H1 (cell line): ENCODE results near the gene LGALS4. TPM values are rescaled to one million over a fixed set of nuclear protein-coding genes. Genes with fewer than 3 reads are reported as not detected.

ENCODE experiments used
- CTCF ChIA-PET: fragments of 300-600 bp; sonication (Branson Sonifier 250); formaldehyde crosslinking; loops from one replicate; lab custom pipeline; 2021; ENCODE audit not compliant: partially characterized antibody; lab: Charles Lee
- POLR2A ChIA-PET: fragments of 300-600 bp; sonication (Branson Sonifier 250); formaldehyde crosslinking; loops from one replicate; lab custom pipeline; 2021; ENCODE audit warnings: inconsistent platforms; ENCODE audit not compliant: partially characterized antibody; lab: Charles Lee
- DNase-seq, 2 experiments: peaks; one replicate each; pipeline versions ENCODE4 v3.0.0 to v3.0.0-alpha.2; 2010 to 2022; ENCODE audit warnings: low spot score in 2 of 2, low read depth in 1 of 2, mixed read lengths in 1 of 2
- FAIRE-seq: peaks from 2 replicates; lab custom pipeline; 2011; peaks lifted over from hg19 to GRCh38; lab: Jason Lieb, UNC
- H2AFZ ChIP-seq: 2 replicates; pipeline ENCODE4 v1.8.1; 2012; ENCODE audit warnings: low read length, inconsistent platforms
- H2AK5ac ChIP-seq: 2 replicates; pipeline ENCODE4 v1.6.1; 2013; ENCODE audit warnings: low read depth, low read length
- H2BK120ac ChIP-seq: replicated peaks from 2 replicates; pipeline ENCODE3; 2013; ENCODE audit warnings: low read depth, low read length, inconsistent platforms
- H2BK12ac ChIP-seq: 2 replicates; pipeline ENCODE4 v1.6.1; 2013; ENCODE audit warnings: low read depth, low read length
- H2BK15ac ChIP-seq: 2 replicates; pipeline ENCODE4 v1.6.1; 2013; ENCODE audit warnings: low read length
- H2BK20ac ChIP-seq: 2 replicates; pipeline ENCODE4 v1.6.1; 2013; ENCODE audit warnings: low read length
- H2BK5ac ChIP-seq: 2 replicates; pipeline ENCODE4 v1.6.1; 2013; ENCODE audit warnings: low read depth, low read length
- H3K14ac ChIP-seq: 2 replicates; pipeline ENCODE4 v1.6.1; 2013; ENCODE audit warnings: inconsistent platforms; ENCODE audit not compliant: insufficient read length
- H3K18ac ChIP-seq: 2 replicates; pipeline ENCODE4 v1.6.1; 2013; ENCODE audit warnings: low read length; ENCODE audit errors: extremely low read depth
- H3K23ac ChIP-seq: 2 replicates; pipeline ENCODE4 v1.6.1; 2013; ENCODE audit warnings: inconsistent platforms; ENCODE audit not compliant: insufficient read length
- H3K23me2 ChIP-seq: 2 replicates; pipeline ENCODE4 v1.6.1; 2013; ENCODE audit warnings: low read depth, low read length
- H3K27ac ChIP-seq: 2 replicates; pipeline ENCODE4 v1.6.1; 2011; ENCODE audit warnings: low read depth, low read length, inconsistent platforms
- H3K27me3 ChIP-seq, 4 experiments: replicated peaks in 1 of 4; 1 replicate in 1 of 4; 2 replicates in 3 of 4; pipeline versions ENCODE4 v1.6.1 to v1.8.1; 2011 to 2013; ENCODE audit warnings: low read length in 3 of 4, mild to moderate bottlenecking in 3 of 4, inconsistent platforms in 2 of 4, mixed read lengths in 2 of 4, moderate library complexity in 1 of 4; ENCODE audit not compliant: control insufficient read depth in 3 of 4, insufficient read depth in 3 of 4; ENCODE audit errors: extremely low read depth in 1 of 4
- H3K36me3 ChIP-seq, 4 experiments: 2 replicates each; pipeline versions ENCODE4 v1.6.1 to v1.8.1; 2011 to 2013; ENCODE audit warnings: mild to moderate bottlenecking in 4 of 4, low read length in 3 of 4, moderate library complexity in 2 of 4, control low read depth in 1 of 4, inconsistent platforms in 1 of 4; ENCODE audit not compliant: insufficient read depth in 4 of 4, control insufficient read depth in 2 of 4
- H3K4ac ChIP-seq: replicated peaks from 2 replicates; pipeline ENCODE3; 2013; ENCODE audit warnings: low read length, low read depth, mixed read lengths, inconsistent platforms; ENCODE audit not compliant: insufficient read length
- H3K4me1 ChIP-seq, 4 experiments: replicated peaks in 1 of 4; 1 replicate in 1 of 4; 2 replicates in 3 of 4; pipeline versions ENCODE4 v1.6.1 to v1.8.1; 2011 to 2013; ENCODE audit warnings: low read length in 3 of 4, inconsistent platforms in 2 of 4, mixed read lengths in 1 of 4; ENCODE audit not compliant: insufficient read depth in 4 of 4, control insufficient read depth in 3 of 4
- H3K4me2 ChIP-seq, 2 experiments: 2 replicates each; pipeline versions ENCODE4 v1.6.1 to v1.8.1; 2011 to 2013; ENCODE audit warnings: low read depth in 2 of 2, low read length in 2 of 2, control low read depth in 1 of 2, inconsistent platforms in 1 of 2, mild to moderate bottlenecking in 1 of 2; ENCODE audit not compliant: insufficient read depth in 1 of 2
- H3K4me3 ChIP-seq, 4 experiments: fragments of 200-600, 300-600 bp in 1 of 4; sonication (generic), shearing (Covaris generic), sonication (Bioruptor Twin) in 1 of 4; 2 replicates each; pipeline versions ENCODE4 v1.5.1 to v1.8.1; 2011 to 2016; ENCODE audit warnings: low read length in 4 of 4, low read depth in 3 of 4, control low read depth in 2 of 4, inconsistent platforms in 2 of 4, mild to moderate bottlenecking in 2 of 4, mixed read lengths in 1 of 4, moderate library complexity in 1 of 4; ENCODE audit not compliant: insufficient read depth in 2 of 4; ENCODE audit errors: extremely low read depth in 1 of 4
- H3K56ac ChIP-seq: replicated peaks from 2 replicates; pipeline ENCODE3; 2013; ENCODE audit warnings: low read depth, mild to moderate bottlenecking, mixed read lengths, low read length, inconsistent platforms; ENCODE audit not compliant: insufficient read length
- H3K79me1 ChIP-seq: 2 replicates; pipeline ENCODE4 v1.6.1; 2013; ENCODE audit warnings: low read depth, low read length, control low read depth
- H3K79me2 ChIP-seq, 2 experiments: 2 replicates each; pipeline versions ENCODE4 v1.6.1 to v1.8.1; 2012 to 2013; ENCODE audit warnings: low read length in 2 of 2, mild to moderate bottlenecking in 2 of 2, inconsistent platforms in 1 of 2; ENCODE audit not compliant: insufficient read depth in 2 of 2, control insufficient read depth in 1 of 2
- H3K9ac ChIP-seq, 4 experiments: replicated peaks in 1 of 4; 1 replicate in 1 of 4; 2 replicates in 3 of 4; pipeline versions ENCODE4 v1.6.1 to v1.8.1; 2011 to 2013; ENCODE audit warnings: low read depth in 3 of 4, low read length in 3 of 4, control low read depth in 2 of 4, mild to moderate bottlenecking in 2 of 4, moderate library complexity in 2 of 4, inconsistent platforms in 1 of 4; ENCODE audit errors: extremely low read depth in 1 of 4
- H3K9me3 ChIP-seq, 2 experiments: 2 replicates each; pipeline versions ENCODE4 v1.6.1 to v1.8.1; 2012 to 2013; ENCODE audit warnings: mild to moderate bottlenecking in 2 of 2, moderate library complexity in 2 of 2, control low read depth in 1 of 2, inconsistent platforms in 1 of 2, low read depth in 1 of 2, low read length in 1 of 2, mixed read lengths in 1 of 2; ENCODE audit not compliant: insufficient read depth in 2 of 2
- H4K20me1 ChIP-seq, 2 experiments: replicated peaks in 1 of 2; 2 replicates each; pipeline versions ENCODE3 to v1.8.1; 2011 to 2013; ENCODE audit warnings: inconsistent platforms in 2 of 2, low read length in 2 of 2, mild to moderate bottlenecking in 1 of 2; ENCODE audit not compliant: insufficient read depth in 2 of 2, control insufficient read depth in 1 of 2
- H4K5ac ChIP-seq: 2 replicates; pipeline ENCODE4 v1.6.1; 2013; ENCODE audit warnings: low read length, low read depth, mixed read lengths, inconsistent platforms; ENCODE audit not compliant: insufficient read length
- H4K8ac ChIP-seq: 2 replicates; pipeline ENCODE4 v1.8.0; 2013; ENCODE audit warnings: mild to moderate bottlenecking, moderate library complexity, low read length, inconsistent platforms; ENCODE audit not compliant: insufficient read depth; ENCODE audit errors: extremely low read depth
- H4K91ac ChIP-seq: replicated peaks from 2 replicates; pipeline ENCODE3; 2013; ENCODE audit warnings: low read length, mixed read lengths, inconsistent platforms; ENCODE audit not compliant: insufficient read length
- BACH1 ChIP-seq: IDR thresholded peaks from 2 replicates; pipeline ENCODE4 v1.6.1; 2012; ENCODE audit warnings: low read length, improper control_type of control experiment
- SP2 ChIP-seq: IDR thresholded peaks from 2 replicates; pipeline ENCODE4 v1.6.1; 2012; ENCODE audit warnings: mild to moderate bottlenecking, low read length, inconsistent platforms
- WGBS, 2 experiments: shearing (Covaris generic) in 1 of 2; methylation state at CpG; one replicate each; pipeline versions ENCODE4 v1.1.6 to v1.1.7; 2013 to 2015; ENCODE audit warnings: low lambda C conversion rate in 2 of 2, mixed read lengths in 2 of 2, inconsistent platforms in 1 of 2, low coverage in 1 of 2, missing lambda C conversion rate in 1 of 2; ENCODE audit not compliant: insufficient replicate concordance in 2 of 2, insufficient coverage in 1 of 2, insufficient read length in 1 of 2; ENCODE audit errors: extremely low coverage in 1 of 2, missing lambda C conversion rate in 1 of 2; 5-methylcytosine and 5-hydroxymethylcytosine counted together
- polyA plus RNA-seq, 7 experiments: library from polyadenylated mRNA; depleted of rRNA in 3 of 7; stranded (reverse) in 5 of 7; unstranded in 2 of 7; fragments of >200 nt in 5 of 7; fragments of 200-250 nt in 2 of 7; gene quantifications; 1 replicate in 5 of 7; 2 replicates in 1 of 7; 4 replicates in 1 of 7; pipeline versions ENCODE4 v1.2.1 to v1.2.3, GENCODE V29; 2011 to 2013; ENCODE audit warnings: missing spikeins in 2 of 7, mixed read lengths in 2 of 7
- total RNA-seq: library from RNA; stranded (reverse); fragmentation: NEBNext Ultra II Directional; extraction: Animal tissue kit (Norgen Biotek cat#: 25700); gene quantifications from 2 replicates; pipeline ENCODE4 v1.2.1, GENCODE V29; 2021

The LGALS4 gene
- total and polyA plus RNA-seq, 2 of the 8 experiments (the other 6 are each of a cell fraction or from before 2014, with no cell fraction given): 0.32 to 0.37 TPM

- Histone ChIP-seq H2AK5ac (no peak overlapping the region), H2BK12ac (no peak overlapping the region), H2BK120ac (no peak overlapping the region), H3K79me2 (no peaks in the 10 kb centered on the region), H4K8ac (peak overlapping the region; percentile 35; the same call in 1 of the 2 replicates), H3K4ac (no peak overlapping the region), H3K36me3 (no peaks in the 10 kb centered on the region), H3K79me1 (no peaks in the 10 kb centered on the region), H4K20me1 (no peaks in the 10 kb centered on the region), H3K4me3 (no peak overlapping the region), H2BK15ac (no peak overlapping the region), H2BK5ac (no peak overlapping the region), H2BK20ac (no peak overlapping the region), H3K56ac (no peak overlapping the region), H3K4me2 (no peak overlapping the region), H3K27ac (no peak overlapping the region), H4K5ac (no peak overlapping the region), H3K4me1 (no peaks in the 10 kb centered on the region), H4K91ac (no peak overlapping the region), H2AFZ (no peak overlapping the region), H3K14ac (no peak overlapping the region), H3K27me3 (no peaks in the 10 kb centered on the region), H3K9ac (no peak overlapping the region), H3K23ac (no peak overlapping the region), H3K18ac (no peak overlapping the region), H3K9me3 (no peaks in the 10 kb centered on the region), H3K23me2 (no peaks in the 10 kb centered on the region)
- POLR2A ChIA-PET: no interaction called here
- FAIRE-seq (no peak), DNase-seq (no peak)
- CTCF ChIA-PET: interaction anchor here (1.7 kb wide), 1 partner anchor 11 kb away, joined by 7 read pairs; no protein-coding TSS in a partner anchor
- 88% methylated on average over 7 of the region's 7 CpGs; no CpG with 5 or more reads in 1 of the 2 experiments for WGBS, 2 experiments
- TF ChIP-seq BACH1 (no peak), SP2 (no peak)
These were observed 32.3 kb downstream of the LGALS4 start for GRCh38 chr19:38780443-38780842.
